ENCODE measurements around the gene POU2AF1.

Gene POU2AF1

GRCh38 chr11:111387363-111387762 lies 8.3 kb upstream of the POU2AF1 start:
- DNase-seq (ENCODE audit: low read depth in 2 of 2), result no peak

DNA sequence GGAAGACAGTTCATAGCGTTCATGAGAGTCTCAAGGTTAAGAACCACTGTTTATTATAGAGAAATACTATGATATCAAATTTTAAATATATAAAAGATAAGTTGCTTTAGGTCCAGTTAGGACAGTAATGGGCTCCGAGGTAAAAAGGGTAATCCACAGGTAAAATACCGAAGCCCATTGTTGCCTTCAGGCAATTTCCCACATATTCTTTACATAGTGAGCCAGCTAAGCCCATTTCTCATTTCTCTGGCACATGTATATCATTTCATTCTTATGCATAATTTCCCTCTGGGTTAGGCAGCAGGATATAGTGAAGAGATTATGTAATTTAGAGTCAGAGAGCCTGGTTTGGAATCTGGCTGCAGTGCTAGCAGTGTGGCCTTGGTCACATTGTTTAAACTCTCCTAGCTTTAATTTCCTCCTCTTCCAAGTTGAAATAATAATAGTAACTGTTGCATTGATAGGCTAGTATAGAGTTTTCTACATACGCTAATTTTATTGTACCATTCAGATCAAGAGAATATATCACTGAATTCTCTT lies 7.6 kb upstream of the POU2AF1 start:
- DNase-seq (ENCODE audit: low read depth in 2 of 2), result no peak

DNA sequence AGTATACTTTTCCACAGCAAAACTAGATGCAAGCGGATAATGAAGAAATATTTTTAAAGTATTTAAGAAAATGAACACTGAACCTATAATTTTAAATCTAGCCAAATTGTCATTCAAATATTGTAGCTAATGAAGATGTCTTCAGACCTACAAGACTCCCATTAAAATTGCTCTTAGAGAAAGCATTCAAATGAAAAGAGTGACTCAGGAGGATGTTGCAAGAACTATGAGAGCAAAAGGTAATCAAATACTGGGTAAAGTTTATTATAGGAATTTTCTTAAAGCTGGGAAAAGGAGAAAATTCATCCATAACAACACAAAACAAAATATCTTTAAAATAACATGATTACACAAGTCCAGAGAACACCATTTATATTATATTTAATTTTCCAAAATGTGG lies 5.4 kb upstream of the POU2AF1 start:
- no peak for DNase-seq (ENCODE audit: low read depth in 2 of 2)

DNA sequence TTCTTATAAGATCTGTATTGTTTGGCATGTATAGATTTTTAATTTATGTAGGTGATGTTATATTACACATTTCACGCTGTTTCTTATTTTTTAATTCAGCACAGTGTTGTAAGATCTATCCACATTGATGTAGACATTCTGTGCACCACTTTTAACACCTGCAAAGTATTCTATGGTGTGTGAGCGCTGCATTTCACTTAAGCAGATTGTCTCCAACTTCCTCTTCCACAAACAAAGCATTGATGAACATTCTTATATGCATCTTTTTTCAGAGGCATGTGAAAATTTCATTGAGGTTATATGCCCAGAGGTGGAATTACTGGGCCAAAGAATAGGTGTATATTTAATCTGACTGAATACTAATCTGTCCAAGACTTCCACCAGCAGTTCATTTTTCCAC lies 3.4 kb upstream of the POU2AF1 start:
- DNase-seq (ENCODE audit: low read depth in 2 of 2), result no peak

DNA sequence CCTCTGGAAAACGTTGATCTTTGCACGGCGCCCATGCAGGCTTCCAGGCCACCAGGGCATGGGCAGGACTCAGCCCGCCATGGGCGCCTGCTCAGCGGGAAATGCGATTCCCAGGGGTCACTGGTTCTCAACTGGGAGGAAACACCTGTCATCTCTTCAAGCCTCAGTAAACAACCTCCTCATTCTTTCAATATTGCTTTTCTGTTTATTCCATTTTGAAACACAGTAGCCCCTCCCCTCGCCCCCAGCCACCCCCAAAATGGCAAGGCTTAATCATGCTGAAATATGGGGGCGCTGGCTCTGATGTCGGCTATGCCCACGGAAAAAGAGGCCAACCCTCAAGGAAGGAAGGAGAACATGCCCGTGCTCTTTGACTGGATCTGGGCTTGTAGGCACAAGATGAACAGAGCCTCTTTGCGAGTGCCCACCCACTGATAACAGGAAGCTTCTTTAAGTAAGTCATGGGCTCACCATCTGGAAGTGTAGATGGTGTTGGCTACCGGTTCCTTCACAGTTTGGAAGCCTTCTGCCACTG lies 594 bp upstream of the POU2AF1 start:
- no peak for DNase-seq (ENCODE audit: low read depth in 2 of 2)

- DNase-seq (ENCODE audit: low read depth in 2 of 2), result no peak
These were observed 752 bp downstream of the POU2AF1 start for GRCh38 chr11:111378185-111378860.

GRCh38 chr11:111376181-111376871 lies 2.7 kb downstream of the POU2AF1 start:
- peak; percentile 26 to 35 for DNase-seq (ENCODE audit: low read depth in 2 of 2)

- no peak for DNase-seq (ENCODE audit: low read depth in 2 of 2)
These were observed 5.5 kb downstream of the POU2AF1 start for GRCh38 chr11:111373590-111373989.

- DNase-seq (ENCODE audit: low read depth in 2 of 2), result no peak
These were observed 6.5 kb downstream of the POU2AF1 start for GRCh38 chr11:111372538-111372937.

- DNase-seq (ENCODE audit: low read depth in 2 of 2), result peak; percentile 22 to 34
These were observed 8.0 kb downstream of the POU2AF1 start for GRCh38 chr11:111370902-111371578.

DNA sequence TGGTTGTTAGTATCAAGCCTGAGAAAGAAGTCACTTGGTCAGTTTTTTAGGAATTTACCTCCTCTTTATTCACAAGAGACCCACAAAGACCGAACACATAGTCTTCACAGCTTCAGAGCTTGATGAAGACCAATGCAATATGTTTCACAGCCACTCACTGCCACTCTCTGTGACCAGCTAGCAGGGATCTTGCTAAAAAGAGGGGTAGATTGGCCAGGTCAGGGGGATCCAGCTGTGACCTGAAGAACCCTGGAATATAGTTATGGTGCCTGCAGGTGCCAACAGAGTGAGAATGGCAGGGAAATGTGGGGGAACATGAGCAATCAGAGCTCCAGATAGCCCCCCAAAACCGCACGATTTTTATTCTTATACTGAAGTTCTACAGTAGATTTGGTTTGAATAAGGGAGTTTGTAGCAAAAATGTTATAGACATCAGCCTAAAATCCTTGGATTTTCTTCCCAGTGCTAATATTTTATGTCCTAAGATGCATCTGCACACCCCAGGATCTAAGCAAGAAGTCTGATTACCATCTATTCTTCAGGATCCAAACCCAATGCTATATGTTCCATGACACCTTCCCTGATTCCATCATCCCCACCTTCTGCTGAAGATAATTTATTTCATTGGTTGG lies 8.7 kb downstream of the POU2AF1 start:
- no peak for DNase-seq (ENCODE audit: low read depth in 2 of 2)

GRCh38 chr11:111368285-111368560 lies 10.9 kb downstream of the POU2AF1 start:
- DNase-seq (ENCODE audit: low read depth in 2 of 2), result no peak

DNA sequence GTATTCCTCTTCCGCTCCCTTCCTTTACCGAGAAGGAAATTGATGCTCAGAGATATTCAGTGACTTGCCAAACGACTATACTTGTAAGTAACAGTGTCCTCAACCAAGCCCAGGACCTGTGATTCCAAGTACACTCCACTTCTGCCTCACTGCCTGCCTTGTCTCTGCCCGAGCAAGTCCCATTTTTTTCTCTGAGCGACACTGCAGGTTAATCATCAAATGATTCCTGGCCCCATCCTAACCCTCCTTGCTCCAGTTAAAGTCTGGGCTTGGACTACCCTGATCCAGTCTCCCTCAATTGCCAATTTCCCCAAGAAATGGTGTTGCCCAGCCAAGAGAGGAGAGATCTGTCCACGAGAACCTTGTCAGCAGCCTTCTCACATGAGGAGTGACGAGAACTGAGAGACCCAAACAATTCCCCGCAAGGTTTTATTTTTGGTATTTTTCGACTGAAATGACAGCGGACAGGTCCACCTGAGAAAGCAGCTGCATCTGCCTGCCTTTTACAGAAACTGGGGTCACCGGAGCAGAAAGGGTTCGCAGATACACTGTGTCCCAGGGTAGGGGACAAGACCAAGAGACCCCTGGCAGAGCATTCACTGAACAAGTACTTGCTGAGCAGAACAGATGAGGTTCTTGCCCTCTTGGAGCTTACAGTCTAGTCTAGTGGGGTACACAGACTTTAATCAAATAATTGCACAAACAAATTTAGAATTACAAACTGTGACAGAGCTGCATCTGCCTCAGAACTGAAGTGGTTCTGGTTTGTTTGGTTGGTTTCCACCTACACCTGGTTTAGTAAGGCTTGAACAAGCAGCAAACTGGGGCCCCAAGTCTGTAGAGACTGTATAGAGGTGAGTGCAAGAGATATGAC lies 11.4 kb downstream of the POU2AF1 start:
- no peak for DNase-seq (ENCODE audit: low read depth in 2 of 2)

- DNase-seq (ENCODE audit: low read depth in 2 of 2), result no peak
These were observed 12.3 kb downstream of the POU2AF1 start for GRCh38 chr11:111366560-111367410.

GRCh38 chr11:111365722-111366559 lies 13.1 kb downstream of the POU2AF1 start:
- DNase-seq (ENCODE audit: low read depth in 2 of 2), result no peak

DNA sequence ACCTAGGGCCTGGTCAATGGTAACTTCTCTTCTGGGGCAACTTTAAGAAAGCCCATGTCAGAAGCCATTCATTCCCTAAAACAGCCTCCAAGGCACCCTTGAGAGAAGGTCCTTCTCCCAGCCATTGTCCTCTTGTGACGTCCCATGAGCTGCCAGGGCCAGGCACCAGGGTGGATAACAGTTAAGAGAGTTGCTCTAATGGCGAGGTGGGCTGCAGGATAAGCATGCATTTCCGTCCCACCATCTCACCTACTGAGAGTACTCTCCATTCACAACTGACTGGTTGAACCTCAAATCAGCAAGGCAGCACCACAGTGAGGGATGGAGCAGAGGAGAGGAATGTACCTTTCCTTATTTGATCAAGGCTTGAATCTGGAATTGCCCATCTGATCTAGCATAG lies 14.6 kb downstream of the POU2AF1 start:
- DNase-seq (ENCODE audit: low read depth in 2 of 2), result no peak

- DNase-seq (ENCODE audit: low read depth in 2 of 2), result no peak
These were observed 15.1 kb downstream of the POU2AF1 start for GRCh38 chr11:111363985-111364384.

DNA sequence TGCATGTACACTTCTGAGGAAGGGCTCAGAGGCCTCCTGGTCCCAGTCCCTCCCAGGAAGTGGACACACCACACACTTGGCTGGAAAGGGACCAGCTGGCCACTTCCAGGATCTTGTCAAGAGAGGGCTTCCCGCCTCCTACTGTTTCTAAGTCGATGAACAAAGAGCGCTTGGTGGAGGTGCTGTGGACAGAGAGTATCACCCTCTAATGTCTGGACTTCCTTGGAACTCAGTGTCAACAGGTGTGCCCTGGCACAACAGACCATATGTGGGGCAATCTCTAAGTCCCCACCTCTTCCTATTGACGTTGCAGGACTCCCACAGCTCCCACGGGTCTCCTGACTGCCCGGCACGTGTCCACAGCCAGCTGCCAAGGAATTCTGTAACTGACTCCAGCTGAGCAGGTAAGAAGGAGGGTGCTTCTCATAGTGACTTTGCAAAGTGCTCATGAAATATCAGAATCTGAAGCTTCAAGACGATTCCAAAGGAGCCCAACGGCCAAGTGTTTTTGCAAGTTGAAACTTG lies 16.1 kb downstream of the POU2AF1 start:
- DNase-seq (ENCODE audit: low read depth in 2 of 2), result no peak

GRCh38 chr11:111361874-111362273 lies 17.2 kb downstream of the POU2AF1 start:
- no peak for DNase-seq (ENCODE audit: low read depth in 2 of 2)
